Measurements from ENCODE around the gene XXYLT1.

Gene XXYLT1

DNA sequence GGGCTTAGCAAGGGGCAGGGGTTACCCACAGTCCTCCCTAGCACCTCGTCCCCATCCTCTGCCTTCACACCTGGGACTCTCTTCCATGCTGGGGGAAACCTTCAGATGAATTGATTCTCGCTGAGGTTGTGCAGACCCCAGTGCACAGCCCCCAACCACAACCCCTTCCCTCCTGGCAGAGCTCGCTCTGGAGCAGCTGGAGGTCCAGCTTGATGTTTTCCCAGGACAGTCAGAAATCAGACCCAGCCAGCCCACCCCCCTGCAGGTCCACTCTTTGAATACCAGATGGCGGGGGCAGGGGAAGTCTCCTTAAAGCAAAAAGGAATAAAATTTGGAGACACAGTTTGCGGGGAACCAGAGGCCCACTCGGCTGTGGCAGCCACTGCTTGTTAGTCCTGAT, 234.4 kb downstream of the XXYLT1 start:
- DNase-seq = no peak

DNA sequence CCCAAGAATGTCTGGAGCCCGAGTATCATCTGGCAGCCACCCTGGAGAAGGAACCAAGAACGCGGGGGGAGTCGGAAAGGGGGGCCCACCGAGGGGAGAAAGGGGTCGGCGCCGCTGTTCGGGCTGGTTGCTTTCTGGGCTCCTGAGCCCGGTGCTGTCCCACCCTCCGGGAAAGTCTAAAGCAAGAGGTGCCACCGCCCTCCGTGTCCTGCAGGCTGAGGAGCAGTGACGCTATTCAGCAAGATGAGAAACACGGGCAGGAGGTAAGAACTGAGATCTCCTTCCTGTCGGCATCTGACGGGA, 234.8 kb downstream of the XXYLT1 start:
- DNase-seq = no peak

DNA sequence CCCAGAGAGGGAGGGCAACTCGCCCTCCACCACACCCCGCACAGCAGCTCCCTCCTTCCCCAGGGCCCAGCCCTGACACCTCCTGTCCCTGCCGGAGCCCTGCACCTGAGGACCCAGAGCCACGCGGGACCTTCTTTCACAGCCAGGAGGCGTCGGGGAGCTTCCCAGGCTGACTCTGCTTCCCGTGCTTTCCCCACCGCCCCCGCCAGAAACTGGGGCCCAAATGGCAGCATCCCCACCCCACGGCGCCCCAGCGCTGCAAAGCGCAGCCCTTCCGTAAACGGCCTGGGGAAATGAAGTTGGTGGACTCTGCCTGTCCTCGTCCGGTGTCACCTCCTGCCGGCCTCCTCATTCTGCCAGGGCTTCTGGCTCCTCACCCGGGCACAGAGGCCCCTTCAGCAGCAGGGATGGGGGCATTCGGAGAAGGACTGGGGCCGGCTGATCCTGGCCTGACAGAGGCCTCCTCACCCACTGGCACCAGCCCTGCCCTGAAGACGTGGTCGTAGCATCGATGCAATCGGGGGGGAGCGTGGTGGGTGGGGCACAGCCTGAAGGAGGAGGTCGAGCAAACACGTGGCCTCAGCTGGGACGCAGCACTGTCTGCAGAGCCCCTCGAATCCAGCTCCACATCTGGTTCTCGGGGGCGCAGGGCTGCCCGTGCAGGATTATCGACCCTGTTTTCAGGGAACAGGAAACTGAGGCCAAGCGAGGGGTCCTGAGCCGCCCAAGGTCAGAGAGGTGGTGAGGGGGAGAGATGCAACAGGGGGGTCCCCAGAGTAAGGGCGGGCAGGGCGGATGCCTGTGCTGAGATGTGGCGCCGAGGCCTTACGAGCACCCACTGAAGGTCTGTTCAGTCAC, 235.4 kb downstream of the XXYLT1 start:
- DNase-seq = no peak

DNA sequence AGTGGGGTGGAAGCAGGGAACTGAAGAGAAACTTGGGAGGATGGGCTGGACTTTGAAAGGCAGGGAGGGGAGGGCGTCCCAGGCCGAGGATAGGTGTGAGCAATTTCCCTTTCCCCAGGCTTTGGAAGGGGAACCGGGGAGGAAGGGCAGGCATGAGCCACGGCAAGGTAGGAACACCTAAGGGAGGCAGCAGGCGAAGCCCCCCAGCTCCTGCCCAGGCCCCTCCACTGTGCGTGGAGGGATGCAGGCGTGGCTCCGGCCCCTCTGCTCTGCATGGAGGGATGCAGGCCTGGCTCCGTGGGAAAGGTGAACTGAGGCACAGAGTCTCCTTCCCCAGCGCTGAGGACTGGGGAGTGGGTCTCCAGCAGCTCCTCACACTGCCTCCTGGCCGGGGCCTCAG, 236.4 kb downstream of the XXYLT1 start:
- DNase-seq = no peak

GRCh38 chr3:195034101-195034500, 236.9 kb downstream of the XXYLT1 start:
- no peak for DNase-seq

DNA sequence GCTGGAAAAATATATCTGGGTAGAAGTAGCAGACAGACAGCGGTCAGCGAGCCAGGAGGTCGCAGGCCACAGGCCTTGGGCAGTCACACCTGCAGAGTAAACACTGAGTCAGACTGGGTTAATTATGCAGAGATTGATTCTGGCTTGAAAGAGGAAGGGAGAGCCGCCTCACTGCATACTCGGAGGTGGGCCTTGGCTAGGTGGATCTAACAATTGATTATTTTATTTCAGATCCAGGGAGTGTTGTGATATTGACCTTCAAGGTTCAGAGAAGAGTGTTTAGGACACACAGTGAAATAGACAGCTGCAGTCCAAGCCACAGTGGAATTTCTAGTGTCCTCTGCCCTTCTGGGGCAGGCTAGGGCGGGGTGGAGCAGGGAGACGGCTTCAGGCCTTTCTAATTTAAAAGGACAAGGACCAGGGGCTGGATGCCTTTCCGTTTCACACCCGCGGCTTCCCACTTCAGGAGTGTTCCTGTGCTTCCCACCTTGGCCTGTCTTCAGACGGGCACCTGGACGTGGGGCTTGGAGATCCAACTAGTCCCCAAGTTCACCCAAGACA, 237.3 kb downstream of the XXYLT1 start:
- DNase-seq = no peak

DNA sequence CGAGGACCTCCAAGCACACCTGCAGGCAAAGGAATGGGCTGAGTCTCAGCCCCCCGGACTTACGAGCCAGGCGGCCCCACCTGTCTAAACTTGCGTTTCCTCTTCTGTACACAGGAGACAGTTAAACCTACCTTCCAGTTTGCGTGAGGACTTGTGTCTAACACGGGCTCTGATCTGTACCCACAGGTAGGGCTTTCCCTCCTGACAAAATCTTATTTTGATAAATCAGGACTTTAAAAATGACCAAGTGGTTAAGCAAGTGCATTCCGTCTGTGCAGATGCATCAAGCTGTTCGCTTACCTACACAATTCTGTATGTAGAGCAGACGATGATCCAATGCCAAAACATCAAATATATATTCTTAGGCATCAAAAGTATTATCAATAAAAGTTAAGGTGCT, 238.0 kb downstream of the XXYLT1 start:
- DNase-seq = no peak

DNA sequence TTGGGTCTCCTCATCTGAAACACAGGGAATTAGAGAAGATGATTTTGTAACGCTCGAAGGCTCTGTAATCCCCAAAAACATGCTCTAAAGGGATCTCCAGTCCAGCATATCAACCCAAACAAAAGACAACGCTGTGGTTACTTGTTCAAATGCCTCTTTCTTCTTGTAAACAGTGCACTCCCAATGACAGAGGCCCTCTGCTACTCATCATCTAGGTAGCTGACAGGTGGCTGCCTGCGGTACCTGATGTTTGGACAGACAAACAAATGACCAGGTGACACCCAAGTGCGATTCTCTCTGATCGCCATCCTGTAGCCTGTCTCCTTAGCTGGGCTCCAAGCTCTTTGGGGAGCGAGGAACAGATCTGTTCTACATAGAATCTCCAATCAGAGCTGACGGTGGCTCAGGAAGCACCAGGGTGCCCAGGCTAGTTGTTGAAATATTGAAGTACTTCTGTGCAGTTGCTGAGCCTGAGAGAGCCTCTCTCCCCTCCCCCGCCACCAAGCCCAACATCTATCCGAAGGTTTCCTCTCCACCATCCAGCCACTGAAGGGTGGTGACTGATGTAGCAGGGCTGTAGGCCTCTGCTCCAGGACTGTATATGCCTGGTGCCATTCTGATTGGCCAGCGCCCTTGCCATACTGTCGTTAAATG, 238.7 kb downstream of the XXYLT1 start:
- DNase-seq = no peak

DNA sequence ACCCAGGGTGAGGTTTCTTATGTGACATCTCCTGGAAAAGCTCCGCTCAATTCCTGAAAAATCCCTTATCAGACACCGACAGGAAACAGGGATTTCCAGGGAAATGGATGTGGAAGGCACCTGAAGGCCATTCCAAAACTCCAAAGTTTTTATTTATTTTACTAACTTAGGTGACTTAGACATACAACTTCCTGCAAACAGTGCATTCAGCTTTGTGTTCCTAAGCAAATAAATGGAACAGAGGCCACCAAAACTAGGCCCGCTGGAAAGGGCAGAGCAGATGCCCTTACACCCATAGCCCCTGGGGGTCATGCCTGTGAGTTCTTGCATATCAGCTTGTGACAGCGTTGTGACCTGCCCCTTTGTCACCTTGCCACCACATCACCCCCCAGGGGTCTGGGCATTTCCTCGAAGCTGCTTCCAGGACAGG, 239.4 kb downstream of the XXYLT1 start:
- no peak for DNase-seq

GRCh38 chr3:195030791-195031321, 240.1 kb downstream of the XXYLT1 start:
- DNase-seq = no peak

DNA sequence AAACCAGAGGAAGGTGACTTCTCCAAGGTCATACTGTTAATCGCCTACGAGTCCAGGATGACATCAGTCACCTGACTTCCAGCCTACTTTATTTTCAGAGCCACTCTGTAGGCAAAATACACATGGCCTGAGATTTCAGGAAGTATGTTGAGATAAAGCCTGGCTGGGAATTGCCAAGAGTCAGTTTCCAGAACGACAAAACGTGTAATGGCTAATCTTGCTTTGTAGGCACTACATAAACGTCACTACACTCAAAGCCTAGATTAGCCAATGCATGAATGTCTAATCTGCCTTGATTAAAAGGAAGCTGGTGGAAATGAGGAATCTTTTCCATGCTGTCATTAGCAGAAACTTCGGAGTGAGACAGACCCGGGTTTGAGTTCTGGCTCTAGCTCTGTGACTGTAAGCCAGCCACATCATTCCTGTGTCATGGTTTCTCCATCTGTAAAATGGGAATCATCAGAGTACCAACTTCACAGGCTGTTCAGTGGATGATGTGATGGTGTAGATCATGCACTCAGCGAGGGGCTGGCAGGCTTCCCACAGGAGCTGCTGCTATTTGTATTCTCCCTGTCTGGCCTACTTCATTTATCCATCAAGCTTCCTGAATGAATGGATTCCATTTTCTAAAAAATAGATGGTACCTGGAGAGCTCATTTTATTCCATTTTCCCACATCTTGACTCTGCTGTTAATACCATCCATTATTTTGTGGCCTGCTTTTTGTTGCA, 241.9 kb downstream of the XXYLT1 start:
- no peak for DNase-seq

- DNase-seq = no peak
Observed at GRCh38 chr3:195025884-195026200, 245.1 kb downstream of the XXYLT1 start.

- DNase-seq = no peak
Observed at GRCh38 chr3:195025056-195025883, 245.7 kb downstream of the XXYLT1 start.

DNA sequence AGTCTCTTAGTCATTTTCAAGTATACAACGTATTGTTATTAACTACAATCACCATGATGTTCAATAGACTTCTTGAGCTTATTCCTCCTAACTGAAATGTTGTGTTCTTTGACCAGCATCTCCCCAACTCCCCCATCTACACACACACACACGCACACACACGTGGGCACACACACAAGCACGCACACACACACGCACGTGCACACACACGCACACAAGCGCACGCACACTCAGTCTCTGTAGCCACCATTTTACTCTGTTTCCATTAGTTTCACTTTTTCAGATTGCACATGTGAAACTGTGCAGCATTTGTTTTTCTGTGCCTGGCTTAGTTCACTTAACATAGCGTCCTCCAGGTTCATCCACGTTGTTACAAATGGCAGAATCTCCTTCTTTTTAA, 247.0 kb downstream of the XXYLT1 start:
- DNase-seq = no peak

- DNase-seq = no peak
Observed at GRCh38 chr3:195023576-195023975, 247.4 kb downstream of the XXYLT1 start.

- no peak for DNase-seq
Observed at GRCh38 chr3:195021692-195022091, 249.3 kb downstream of the XXYLT1 start.

- no peak for DNase-seq
Observed at GRCh38 chr3:195020921-195021320, 250.0 kb downstream of the XXYLT1 start.

DNA sequence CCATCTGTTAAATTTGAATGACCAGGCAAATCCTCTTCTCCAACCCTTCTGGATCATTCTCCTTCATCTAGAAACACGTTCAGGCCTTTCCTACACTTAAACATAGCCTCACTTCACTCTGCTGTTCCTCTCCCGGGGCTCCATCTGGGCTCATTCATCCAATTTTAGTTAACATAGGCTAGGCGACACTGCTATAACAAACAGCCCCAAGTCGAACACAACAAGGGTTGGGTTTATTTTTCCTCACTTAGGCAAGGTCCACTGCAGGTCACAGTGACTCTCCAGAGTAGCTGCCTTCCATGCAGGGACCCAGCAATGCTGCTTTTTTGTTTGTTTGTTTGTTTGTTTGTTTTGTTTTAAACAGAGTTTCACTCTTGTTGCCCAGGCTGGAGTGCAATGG, 250.8 kb downstream of the XXYLT1 start:
- DNase-seq = no peak

DNA sequence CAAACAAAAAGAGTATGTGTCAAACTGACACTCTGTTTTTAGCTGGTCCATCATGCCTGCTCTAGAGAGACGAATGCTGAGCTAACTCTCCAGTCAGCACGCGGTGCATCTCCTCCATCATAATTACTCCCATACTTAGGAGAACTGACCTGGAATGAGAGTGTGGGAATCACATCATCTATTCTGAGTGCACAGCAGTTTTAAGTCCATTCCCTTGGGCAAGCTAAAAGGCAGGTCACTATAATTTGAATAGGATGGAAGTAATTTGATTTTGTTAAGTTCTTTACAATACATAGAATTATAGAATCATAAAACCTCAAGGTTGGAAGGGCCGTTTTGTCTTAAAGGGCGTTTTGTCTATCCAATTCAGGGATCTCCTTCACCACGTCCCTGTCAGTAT, 251.6 kb downstream of the XXYLT1 start:
- DNase-seq = no peak
